ENCODE results near the gene GADL1.

Gene GADL1

DNA sequence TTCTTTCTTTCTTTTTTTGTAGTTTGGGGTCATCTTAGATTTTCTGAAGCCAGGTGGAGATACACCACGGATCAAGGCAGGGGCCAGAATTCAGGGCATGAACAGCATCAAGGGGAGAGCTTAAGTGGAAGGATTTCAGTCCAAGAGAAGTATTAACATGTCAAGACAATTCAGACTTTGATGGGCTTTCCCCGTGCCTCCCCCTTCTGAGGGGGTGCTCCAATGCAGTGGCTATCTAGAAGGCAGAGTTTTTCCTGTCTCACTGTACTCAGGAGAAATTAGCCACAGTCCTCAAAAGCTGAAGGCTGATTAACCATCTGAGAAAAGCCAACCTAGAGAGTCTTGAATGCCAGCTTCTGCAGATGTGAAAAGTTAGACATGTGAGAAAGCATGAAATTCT, 160.8 kb downstream of the GADL1 start:
- peaks cover 0 to 4% (median 0%) of the 10 kb centered on the region in 3 donors for H3K9me3 ChIP-seq
- no peak overlapping the region for H3K27ac ChIP-seq
- H3K36me3 ChIP-seq = no peaks in the 10 kb centered on the region
- no peaks in the 10 kb centered on the region for H3K27me3 ChIP-seq
- TF ChIP-seq, protein P1, sequence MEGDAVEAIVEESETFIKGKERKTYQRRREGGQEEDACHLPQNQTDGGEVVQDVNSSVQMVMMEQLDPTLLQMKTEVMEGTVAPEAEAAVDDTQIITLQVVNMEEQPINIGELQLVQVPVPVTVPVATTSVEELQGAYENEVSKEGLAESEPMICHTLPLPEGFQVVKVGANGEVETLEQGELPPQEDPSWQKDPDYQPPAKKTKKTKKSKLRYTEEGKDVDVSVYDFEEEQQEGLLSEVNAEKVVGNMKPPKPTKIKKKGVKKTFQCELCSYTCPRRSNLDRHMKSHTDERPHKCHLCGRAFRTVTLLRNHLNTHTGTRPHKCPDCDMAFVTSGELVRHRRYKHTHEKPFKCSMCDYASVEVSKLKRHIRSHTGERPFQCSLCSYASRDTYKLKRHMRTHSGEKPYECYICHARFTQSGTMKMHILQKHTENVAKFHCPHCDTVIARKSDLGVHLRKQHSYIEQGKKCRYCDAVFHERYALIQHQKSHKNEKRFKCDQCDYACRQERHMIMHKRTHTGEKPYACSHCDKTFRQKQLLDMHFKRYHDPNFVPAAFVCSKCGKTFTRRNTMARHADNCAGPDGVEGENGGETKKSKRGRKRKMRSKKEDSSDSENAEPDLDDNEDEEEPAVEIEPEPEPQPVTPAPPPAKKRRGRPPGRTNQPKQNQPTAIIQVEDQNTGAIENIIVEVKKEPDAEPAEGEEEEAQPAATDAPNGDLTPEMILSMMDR (IDR thresholded peaks at IDR 0.05) = no peak
- intact Hi-C loops (cut with DNase I; ENCODE audit: low total_unique reads) = no loop called here
- no peak overlapping the region for H3K4me3 ChIP-seq
- H3K4me1 ChIP-seq = peaks cover 0 to 10% (median 0%) of the 10 kb centered on the region in 4 donors
- no peak for DNase-seq

DNA sequence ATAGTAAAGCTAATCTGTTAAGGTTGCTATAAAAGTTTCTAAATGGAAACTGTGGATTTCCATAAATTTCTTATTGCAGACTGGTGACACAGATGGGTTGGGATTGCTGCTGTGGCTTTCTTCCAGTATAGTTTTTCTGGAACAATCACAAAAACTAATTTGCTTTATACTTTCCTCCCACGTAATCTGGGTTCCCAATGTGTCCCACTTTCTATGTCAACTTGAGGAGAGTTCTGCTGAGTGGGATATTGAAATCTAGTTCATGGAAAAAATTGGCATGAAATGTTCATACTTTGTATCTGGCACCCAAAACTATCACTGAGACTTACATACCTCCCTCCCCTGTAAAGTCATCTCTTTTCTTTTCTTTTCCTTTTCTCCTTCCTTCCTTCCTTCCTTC, 161.3 kb downstream of the GADL1 start:
- TF ChIP-seq, protein P1 (IDR thresholded peaks at IDR 0.05) = no peak
- Histone ChIP-seq H3K9me3 (peaks cover 0 to 4% (median 0%) of the 10 kb centered on the region in 3 donors), H3K27me3 (no peaks in the 10 kb centered on the region), H3K36me3 (no peaks in the 10 kb centered on the region), H3K4me1 (peaks cover 0 to 10% (median 0%) of the 10 kb centered on the region in 4 donors), H3K27ac (no peak overlapping the region), H3K4me3 (no peak overlapping the region)
- DNase-seq = no peak
- intact Hi-C loops (cut with DNase I; ENCODE audit: low total_unique reads) = no loop called here

DNA sequence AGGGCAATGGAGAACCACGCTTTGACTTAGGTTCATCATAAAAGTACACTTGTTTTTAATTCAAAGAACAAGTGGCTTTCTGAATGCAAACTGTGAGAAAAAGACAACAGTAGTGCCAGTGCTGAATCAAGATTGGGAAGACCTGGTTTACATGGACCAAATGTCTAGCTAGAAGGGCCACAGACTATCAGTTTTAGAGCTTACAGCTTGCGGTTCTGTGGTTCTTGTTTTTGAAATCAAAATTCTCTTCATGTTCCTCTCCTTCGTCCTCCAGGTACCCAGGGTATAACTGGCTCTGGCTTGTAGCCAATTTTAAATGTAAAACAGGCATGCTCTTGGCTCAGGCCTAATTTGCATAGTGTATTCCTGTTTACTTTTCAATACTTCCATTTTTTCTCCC, 163.5 kb downstream of the GADL1 start:
- no peak overlapping the region for H3K4me3 ChIP-seq
- H3K27me3 ChIP-seq = no peaks in the 10 kb centered on the region
- H3K9me3 ChIP-seq = peaks cover 0 to 4% (median 0%) of the 10 kb centered on the region in 3 donors
- TF ChIP-seq, protein P1 (IDR thresholded peaks at IDR 0.05) = no peak
- no peak for DNase-seq
- H3K4me1 ChIP-seq = peaks cover 0 to 10% (median 0%) of the 10 kb centered on the region in 4 donors
- H3K27ac ChIP-seq = no peak overlapping the region
- intact Hi-C loops (cut with DNase I; ENCODE audit: low total_unique reads) = no loop called here
- no peaks in the 10 kb centered on the region for H3K36me3 ChIP-seq

DNA sequence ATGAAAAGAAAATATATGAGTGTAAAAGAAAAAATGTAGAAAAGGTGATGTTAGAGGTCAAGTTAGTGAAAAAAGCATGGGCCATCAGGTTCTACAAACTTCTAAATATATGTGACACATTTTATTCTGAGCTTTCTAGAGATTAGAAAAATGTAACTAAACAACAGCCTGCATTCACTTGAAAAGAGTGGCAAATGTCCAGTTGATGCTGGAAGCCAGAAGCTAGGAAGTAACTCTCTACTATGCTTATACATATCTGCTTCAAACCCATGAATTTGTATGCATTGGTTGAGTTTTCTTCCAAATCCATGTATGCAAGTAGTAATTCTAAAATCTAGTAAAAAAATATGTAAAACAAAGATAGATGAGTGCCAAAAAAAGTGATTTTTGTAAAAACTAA, 164.5 kb downstream of the GADL1 start:
- TF ChIP-seq, protein P1 (IDR thresholded peaks at IDR 0.05) = no peak
- Histone ChIP-seq H3K9me3 (no peaks in the 10 kb centered on the region), H3K4me3 (no peak overlapping the region), H3K36me3 (no peaks in the 10 kb centered on the region), H3K27ac (no peak overlapping the region), H3K27me3 (no peaks in the 10 kb centered on the region), H3K4me1 (peaks cover 0 to 10% (median 0%) of the 10 kb centered on the region in 4 donors)
- intact Hi-C loops (cut with DNase I; ENCODE audit: low total_unique reads) = no loop called here
- no peak for DNase-seq

DNA sequence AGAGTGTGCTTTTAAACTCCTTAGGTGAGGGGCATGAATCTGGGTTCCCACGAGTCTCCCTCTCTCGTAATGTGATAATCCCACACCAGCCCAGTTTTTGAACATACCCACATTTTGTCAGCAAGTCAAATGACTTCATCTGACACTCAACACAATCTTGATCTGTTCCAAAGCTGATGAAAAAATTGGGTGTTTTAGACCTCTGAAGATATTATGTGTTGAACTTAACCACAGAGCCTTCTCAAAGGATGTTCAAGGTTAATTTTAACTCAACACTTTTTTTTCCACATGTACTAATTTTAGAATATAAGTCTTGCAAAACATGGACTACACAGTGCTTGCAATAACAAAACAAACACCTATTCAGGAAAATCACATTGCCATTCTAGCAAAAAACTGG, 164.9 kb downstream of the GADL1 start:
- TF ChIP-seq, protein P1 (IDR thresholded peaks at IDR 0.05) = no peak
- Histone ChIP-seq H3K27ac (no peak overlapping the region), H3K36me3 (no peaks in the 10 kb centered on the region), H3K4me3 (no peak overlapping the region), H3K9me3 (no peaks in the 10 kb centered on the region), H3K4me1 (peaks cover 0 to 10% (median 0%) of the 10 kb centered on the region in 4 donors), H3K27me3 (no peaks in the 10 kb centered on the region)
- intact Hi-C loops (cut with DNase I; ENCODE audit: low total_unique reads) = no loop called here
- DNase-seq = no peak

DNA sequence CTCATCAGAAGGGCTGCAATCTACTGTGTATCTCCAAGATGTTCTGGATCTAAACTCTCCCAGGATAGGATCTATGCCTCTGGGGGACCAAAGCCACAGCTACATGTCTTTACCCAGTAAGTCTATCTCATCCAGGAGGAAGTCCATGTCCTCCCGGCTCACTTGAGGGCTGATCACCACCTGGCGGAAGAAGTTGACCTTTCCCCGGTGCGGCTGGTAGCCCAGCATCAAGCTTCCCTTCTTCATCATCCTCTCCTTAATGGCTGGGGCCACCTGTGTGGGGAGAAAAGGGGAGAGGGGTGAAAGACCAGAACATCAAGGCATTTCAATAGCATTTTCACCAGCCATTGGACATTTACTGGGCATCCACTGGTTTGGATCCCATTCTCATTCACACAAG, 166.3 kb downstream of the GADL1 start:
- no peak for DNase-seq
- Histone ChIP-seq H3K36me3 (no peaks in the 10 kb centered on the region), H3K9me3 (no peaks in the 10 kb centered on the region), H3K27me3 (no peaks in the 10 kb centered on the region), H3K27ac (no peak overlapping the region), H3K4me3 (no peak overlapping the region), H3K4me1 (peaks cover 0 to 10% (median 0%) of the 10 kb centered on the region in 4 donors)
- TF ChIP-seq, protein P1 (IDR thresholded peaks at IDR 0.05) = no peak
- intact Hi-C loops (cut with DNase I; ENCODE audit: low total_unique reads) = no loop called here

Data from tibial artery (tissue), 4 donors.